Left lung (tissue), 10 donors: Measurements from ENCODE around the gene PKIG. TPM values are rescaled to one million over a fixed set of nuclear protein-coding genes. Genes with fewer than 3 reads are reported as not detected.
A peak's percentile ranks its signal among the peaks of the same experiment; 100 is the strongest.

Experiments used
- ATAC-seq: fragments of 200-7000 bp; cut with Tn5 transposase; one replicate; pipeline ENCODE4 v1.9.1; 2020; ENCODE audit warnings: moderate library complexity
- DNase-seq, 4 donors: peaks; one replicate each; pipeline ENCODE4 v3.0.0-alpha.2; 2013 to 2020
- H3K27ac ChIP-seq, 2 donors: fragments of 200-600 bp; sonication (generic) in 1 of 2; one replicate each; pipeline versions ENCODE4 v1.5.0 to v1.8.0; 2020 to 2021
- H3K27me3 ChIP-seq, 2 donors: fragments of 200-600 bp; sonication (generic) in 1 of 2; one replicate each; pipeline versions ENCODE4 v1.5.0 to v1.8.0; 2020 to 2021
- H3K36me3 ChIP-seq, 2 donors: fragments of 200-600 bp; sonication (generic) in 1 of 2; one replicate each; pipeline versions ENCODE4 v1.5.0 to v1.8.0; 2020 to 2021
- H3K4me1 ChIP-seq, 2 donors: fragments of 200-600 bp; one replicate each; pipeline ENCODE4 v1.8.0; 2021
- H3K4me3 ChIP-seq, 2 donors: fragments of 200-600 bp; sonication (generic) in 1 of 2; one replicate each; pipeline versions ENCODE4 v1.5.0 to v1.8.0; 2020 to 2021; ENCODE audit warnings: mild to moderate bottlenecking in 1 of 2
- H3K9me3 ChIP-seq, 2 donors: fragments of 200-600 bp; sonication (generic) in 1 of 2; one replicate each; pipeline versions ENCODE4 v1.5.0 to v1.8.0; 2020 to 2021
- intact Hi-C, 2 donors: fragments of 100-400 bp; cut with DNase I; formaldehyde crosslinking; loops; one replicate each; pipeline versions ENCODE4 v1.11.2 to v1.14.2; 2022
- polyA plus RNA-seq, 6 donors: library from polyadenylated mRNA; unstranded; fragments of 120-200 nt; gene quantifications; one replicate each; pipeline ENCODE4 v1.2.1, GENCODE V29; 2013; ENCODE audit not compliant: insufficient read length in 6 of 6
- total RNA-seq, 2 donors: library from RNA; stranded (reverse); fragmentation: NEBNext Ultra II Directional; extraction: Animal tissue kit (Norgen Biotek cat#: 25700); gene quantifications; one replicate each; pipeline ENCODE4 v1.2.1, GENCODE V29; 2021
- TF ChIP-seq, protein P1 (sequence below), 2 donors: fragments of 200-600 bp; sonication (generic) in 1 of 2; IDR thresholded peaks; one replicate each; pipeline versions ENCODE4 v1.5.0 to v1.8.0; 2021; ENCODE audit warnings: antibody characterized with exemption in 2 of 2
- donor health status: DM: no; HTN: yes; CAD: no.
- donor health status: DM: no; HTN: no; CAD: no.

The PKIG gene
- total and polyA plus RNA-seq, 8 donors: 40.1 to 67.7 (median 55.2) TPM

DNA sequence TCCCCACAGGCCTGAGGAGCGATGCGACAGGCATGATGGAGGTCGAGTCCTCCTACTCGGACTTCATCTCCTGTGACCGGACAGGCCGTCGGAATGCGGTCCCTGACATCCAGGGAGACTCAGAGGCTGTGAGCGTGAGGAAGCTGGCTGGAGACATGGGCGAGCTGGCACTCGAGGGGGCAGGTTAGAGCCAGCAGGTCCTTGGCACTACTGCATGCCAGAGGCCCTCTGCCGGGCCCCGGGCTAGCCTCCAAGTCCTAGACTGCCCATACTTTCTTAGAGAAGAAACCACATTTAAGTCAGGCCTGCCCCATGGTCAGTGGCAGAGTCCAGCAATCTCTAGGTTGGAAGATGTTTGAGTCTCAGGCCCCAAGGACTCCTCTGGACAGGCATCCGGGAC is 32.1 kb downstream of the PKIG start:
- ATAC-seq: no peak
- peaks cover 0 to 52% of the 10 kb centered on the region in 2 donors for H3K36me3 ChIP-seq
- H3K27me3 ChIP-seq: no peaks in the 10 kb centered on the region
- no peaks in the 10 kb centered on the region for H3K9me3 ChIP-seq
- no peak for DNase-seq
- no peak overlapping the region for H3K4me3 ChIP-seq
- intact Hi-C loops: loop anchor here in 1 of 2 donors (10.0 kb wide), 1 partner anchor 230 kb away; no protein-coding TSS in a partner anchor
- peaks cover 4 to 39% of the 10 kb centered on the region in 2 donors for H3K4me1 ChIP-seq
- H3K27ac ChIP-seq: peak overlapping the region in 1 of 2 donors; percentile 45
- TF ChIP-seq, protein P1, sequence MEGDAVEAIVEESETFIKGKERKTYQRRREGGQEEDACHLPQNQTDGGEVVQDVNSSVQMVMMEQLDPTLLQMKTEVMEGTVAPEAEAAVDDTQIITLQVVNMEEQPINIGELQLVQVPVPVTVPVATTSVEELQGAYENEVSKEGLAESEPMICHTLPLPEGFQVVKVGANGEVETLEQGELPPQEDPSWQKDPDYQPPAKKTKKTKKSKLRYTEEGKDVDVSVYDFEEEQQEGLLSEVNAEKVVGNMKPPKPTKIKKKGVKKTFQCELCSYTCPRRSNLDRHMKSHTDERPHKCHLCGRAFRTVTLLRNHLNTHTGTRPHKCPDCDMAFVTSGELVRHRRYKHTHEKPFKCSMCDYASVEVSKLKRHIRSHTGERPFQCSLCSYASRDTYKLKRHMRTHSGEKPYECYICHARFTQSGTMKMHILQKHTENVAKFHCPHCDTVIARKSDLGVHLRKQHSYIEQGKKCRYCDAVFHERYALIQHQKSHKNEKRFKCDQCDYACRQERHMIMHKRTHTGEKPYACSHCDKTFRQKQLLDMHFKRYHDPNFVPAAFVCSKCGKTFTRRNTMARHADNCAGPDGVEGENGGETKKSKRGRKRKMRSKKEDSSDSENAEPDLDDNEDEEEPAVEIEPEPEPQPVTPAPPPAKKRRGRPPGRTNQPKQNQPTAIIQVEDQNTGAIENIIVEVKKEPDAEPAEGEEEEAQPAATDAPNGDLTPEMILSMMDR (IDR thresholded peaks at IDR 0.05): no peak

DNA sequence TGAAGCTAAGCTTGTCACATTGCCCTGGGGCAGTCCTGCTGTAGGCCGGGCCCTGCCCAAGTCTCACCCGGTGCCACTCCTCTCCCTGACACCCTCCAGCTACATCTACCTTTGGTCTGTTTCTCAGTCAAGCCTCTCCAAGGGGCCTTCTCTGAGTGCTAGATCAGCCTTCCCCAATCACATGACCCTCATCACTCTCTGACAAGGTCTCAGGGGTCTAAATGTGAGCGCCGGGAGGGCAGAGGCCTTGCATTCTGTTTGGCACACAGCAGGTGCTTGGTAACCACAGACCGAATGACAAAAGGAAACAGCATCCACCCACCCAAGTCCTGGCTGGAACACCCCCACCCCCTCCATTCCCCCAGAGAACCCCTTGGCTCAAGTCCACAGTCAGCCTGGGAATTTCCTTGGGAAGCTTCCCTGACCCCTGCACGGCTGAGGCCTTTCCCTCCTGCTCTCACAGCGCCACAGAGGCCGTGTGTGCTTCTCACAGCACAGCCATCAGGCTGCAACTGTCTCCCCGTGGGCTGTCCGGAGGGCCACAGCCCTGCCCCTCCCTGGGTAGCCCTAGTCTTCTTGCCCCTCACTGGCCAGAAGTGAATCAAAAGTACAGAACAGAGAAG is 32.9 kb downstream of the PKIG start:
- H3K27ac ChIP-seq: peak overlapping the region in 1 of 2 donors; percentile 45
- peaks cover 0 to 32% of the 10 kb centered on the region in 2 donors for H3K4me1 ChIP-seq
- intact Hi-C loops: loop anchor here in 1 of 2 donors (10.0 kb wide), 1 partner anchor 230 kb away; no protein-coding TSS in a partner anchor
- no peaks in the 10 kb centered on the region for H3K9me3 ChIP-seq
- H3K36me3 ChIP-seq: peaks cover 0 to 60% of the 10 kb centered on the region in 2 donors
- DNase-seq: peak in 1 of 4 donors; percentile 30
- TF ChIP-seq, protein P1 (IDR thresholded peaks at IDR 0.05): no peak
- no peaks in the 10 kb centered on the region for H3K27me3 ChIP-seq
- no peak overlapping the region for H3K4me3 ChIP-seq
- no peak for ATAC-seq

DNA sequence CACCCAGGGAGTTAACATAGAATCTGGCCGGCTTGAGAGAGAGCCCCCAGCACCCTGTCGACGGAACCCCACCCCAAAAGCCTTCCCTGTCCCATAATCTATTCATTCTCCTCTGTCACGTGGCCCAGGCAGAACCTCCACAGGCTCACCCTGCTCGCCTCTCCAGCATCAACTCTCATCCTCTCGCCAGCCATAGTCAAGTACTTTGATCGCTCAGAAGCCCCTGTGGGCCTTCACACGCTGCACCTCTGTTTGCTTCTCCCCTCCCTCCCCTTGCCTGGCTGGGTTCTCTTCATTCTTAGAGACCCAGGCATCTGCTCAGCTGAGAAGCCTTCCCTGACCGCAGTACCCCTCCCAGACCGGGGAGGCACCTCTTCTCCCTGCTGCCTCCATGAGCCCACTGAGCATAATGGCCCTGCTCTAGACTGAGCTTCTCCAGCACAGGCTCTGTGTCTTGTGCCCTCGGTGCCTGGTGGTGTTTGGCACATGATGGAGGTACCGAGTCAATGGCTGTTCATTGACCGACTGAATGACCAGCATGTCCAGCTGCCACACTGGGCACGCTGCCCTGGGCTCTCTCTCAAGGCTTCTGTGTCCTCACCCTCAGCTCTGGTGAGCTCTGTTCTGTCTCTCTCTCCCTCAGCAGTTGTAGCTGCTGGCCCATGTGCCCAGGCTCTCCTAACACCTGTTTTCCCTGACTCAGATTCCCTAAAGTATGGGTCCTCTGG is 33.7 kb downstream of the PKIG start:
- no peak overlapping the region for H3K4me3 ChIP-seq
- H3K27ac ChIP-seq: peak overlapping the region in 1 of 2 donors; percentile 45
- H3K4me1 ChIP-seq: peaks cover 0 to 26% of the 10 kb centered on the region in 2 donors
- intact Hi-C loops: loop anchor here in 1 of 2 donors (10.0 kb wide), 1 partner anchor 231 kb away; no protein-coding TSS in a partner anchor
- DNase-seq (no peak), ATAC-seq (no peak)
- TF ChIP-seq, protein P1 (IDR thresholded peaks at IDR 0.05): no peak
- H3K36me3 ChIP-seq: peaks cover 0 to 67% of the 10 kb centered on the region in 2 donors
- H3K27me3 ChIP-seq: no peaks in the 10 kb centered on the region
- no peaks in the 10 kb centered on the region for H3K9me3 ChIP-seq

DNA sequence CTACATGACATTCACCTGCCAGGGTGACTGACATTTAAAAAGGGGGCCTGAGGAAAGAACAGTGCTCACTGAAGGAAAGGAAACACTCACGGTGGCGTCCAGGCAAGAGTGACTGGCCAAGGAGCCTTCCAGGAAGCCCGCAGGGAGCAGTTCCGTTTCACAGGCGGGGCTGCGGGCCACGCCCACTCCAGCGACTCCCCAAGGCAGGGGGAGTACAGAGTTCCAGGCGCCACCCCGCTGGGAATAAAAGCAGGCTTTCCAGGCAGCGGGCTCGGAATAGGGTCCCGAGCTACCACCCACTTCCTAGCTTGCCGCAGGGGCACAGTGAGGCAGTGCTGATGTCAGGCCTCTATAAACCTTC is 34.2 kb downstream of the PKIG start:
- intact Hi-C loops: loop anchor here in 1 of 2 donors (10.0 kb wide), 1 partner anchor 232 kb away; no protein-coding TSS in a partner anchor
- peak overlapping the region in 1 of 2 donors; percentile 45 for H3K27ac ChIP-seq
- H3K4me1 ChIP-seq: peaks cover 0 to 23% of the 10 kb centered on the region in 2 donors

More for the DNA sequence above, 34.2 kb downstream of the PKIG start:
- H3K27me3 ChIP-seq: no peaks in the 10 kb centered on the region
- H3K36me3 ChIP-seq: peaks cover 0 to 73% of the 10 kb centered on the region in 2 donors
- TF ChIP-seq, protein P1 (IDR thresholded peaks at IDR 0.05): no peak
- no peaks in the 10 kb centered on the region for H3K9me3 ChIP-seq
- H3K4me3 ChIP-seq: no peak overlapping the region
- no peak for ATAC-seq
- no peak for DNase-seq
